Mesodermal cell (in vitro differentiated cells): ENCODE results near the gene CADM1.

Source experiments
- H3K27ac ChIP-seq: 2 replicates; pipeline ENCODE4 v1.7.0; 2013; ENCODE audit warnings: mild to moderate bottlenecking, low read depth, low read length, moderate library complexity; ENCODE audit not compliant: severe bottlenecking
- H3K36me3 ChIP-seq: 2 replicates; pipeline ENCODE4 v1.7.1; 2013; ENCODE audit warnings: mild to moderate bottlenecking, low read length, moderate library complexity; ENCODE audit not compliant: control insufficient read depth, insufficient read depth
- H3K4me1 ChIP-seq: one replicate; pipeline ENCODE4 v1.7.1; 2013; ENCODE audit warnings: mild to moderate bottlenecking, low read length; ENCODE audit not compliant: insufficient read depth, control insufficient read depth, poor library complexity, severe bottlenecking
- H3K4me3 ChIP-seq: 2 replicates; pipeline ENCODE4 v1.7.0; 2013; ENCODE audit warnings: low read length, control low read depth, mild to moderate bottlenecking; ENCODE audit not compliant: insufficient read depth, poor library complexity, severe bottlenecking; ENCODE audit errors: extremely low read depth
- H3K9me3 ChIP-seq: 2 replicates; pipeline ENCODE4 v1.7.1; 2013; ENCODE audit warnings: mild to moderate bottlenecking, low read length, moderate library complexity; ENCODE audit not compliant: control insufficient read depth
- WGBS, 2 experiments: methylation state at CpG; one replicate each; pipeline ENCODE4 v1.1.5; 2013; ENCODE audit warnings: missing lambda C conversion rate in 2 of 2; ENCODE audit not compliant: insufficient coverage in 2 of 2; 5-methylcytosine and 5-hydroxymethylcytosine counted together

CADM1 gene

DNA sequence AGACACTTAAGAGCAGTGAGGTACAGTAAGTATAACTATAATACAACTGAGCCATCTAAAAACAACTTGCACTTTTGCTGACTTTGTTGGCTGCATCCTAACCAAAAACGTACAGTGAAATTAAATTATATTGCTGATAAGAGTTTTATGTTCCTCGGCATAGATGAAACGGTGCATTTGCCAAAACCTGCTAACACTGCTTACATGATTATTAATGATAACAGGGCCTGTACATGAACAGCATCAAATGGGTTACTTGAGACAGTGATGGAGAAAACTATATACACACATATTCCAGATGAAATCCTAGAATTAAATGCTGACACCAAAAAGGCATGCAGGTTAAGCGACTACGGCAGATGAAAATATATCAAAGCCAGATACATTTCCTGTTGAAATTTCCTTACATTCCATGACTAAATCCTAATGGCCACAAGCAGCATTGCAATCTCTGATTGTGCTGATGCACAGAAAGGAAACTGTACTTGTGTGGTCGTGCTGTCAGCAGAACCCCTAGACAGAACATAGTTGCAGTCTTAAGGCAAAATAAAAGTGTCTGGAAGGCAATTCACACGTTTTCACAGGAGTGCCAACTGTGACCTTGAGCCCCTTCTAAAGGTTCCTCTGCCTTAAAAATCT, 143.9 kb downstream of the CADM1 start:
- no peaks in the 10 kb centered on the region for H3K9me3 ChIP-seq
- peaks cover 5% of the 10 kb centered on the region for H3K4me1 ChIP-seq
- H3K36me3 ChIP-seq = no peaks in the 10 kb centered on the region
- 83% methylated on average over 3 of the region's 7 CpGs; no CpG with 5 or more reads in 1 of the 2 experiments for WGBS, 2 experiments
- H3K27ac ChIP-seq = no peak overlapping the region
- no peak overlapping the region for H3K4me3 ChIP-seq

DNA sequence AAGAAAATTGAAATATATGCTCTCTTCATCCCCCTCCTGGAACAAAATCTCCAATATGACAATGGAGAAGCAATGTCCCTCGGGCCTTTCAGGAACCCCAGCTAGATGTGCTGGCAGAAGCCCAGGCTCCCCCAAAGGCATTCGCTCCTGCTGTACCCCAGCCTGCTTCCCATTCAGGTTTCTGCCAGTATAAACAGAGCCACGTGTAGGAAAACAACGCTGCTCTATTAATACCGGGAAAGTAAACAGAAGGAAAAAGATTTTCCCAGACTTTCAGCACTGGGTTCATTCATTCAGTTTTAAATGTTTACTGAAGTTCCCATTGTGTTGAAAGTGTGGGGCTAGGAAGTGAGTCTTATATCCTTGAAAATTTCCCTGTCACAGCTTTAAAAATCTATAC, 147.1 kb downstream of the CADM1 start:
- 85 to 100% methylated on average over 2 to 5 of the region's 5 CpGs for WGBS, 2 experiments
- H3K27ac ChIP-seq = no peak overlapping the region

DNA sequence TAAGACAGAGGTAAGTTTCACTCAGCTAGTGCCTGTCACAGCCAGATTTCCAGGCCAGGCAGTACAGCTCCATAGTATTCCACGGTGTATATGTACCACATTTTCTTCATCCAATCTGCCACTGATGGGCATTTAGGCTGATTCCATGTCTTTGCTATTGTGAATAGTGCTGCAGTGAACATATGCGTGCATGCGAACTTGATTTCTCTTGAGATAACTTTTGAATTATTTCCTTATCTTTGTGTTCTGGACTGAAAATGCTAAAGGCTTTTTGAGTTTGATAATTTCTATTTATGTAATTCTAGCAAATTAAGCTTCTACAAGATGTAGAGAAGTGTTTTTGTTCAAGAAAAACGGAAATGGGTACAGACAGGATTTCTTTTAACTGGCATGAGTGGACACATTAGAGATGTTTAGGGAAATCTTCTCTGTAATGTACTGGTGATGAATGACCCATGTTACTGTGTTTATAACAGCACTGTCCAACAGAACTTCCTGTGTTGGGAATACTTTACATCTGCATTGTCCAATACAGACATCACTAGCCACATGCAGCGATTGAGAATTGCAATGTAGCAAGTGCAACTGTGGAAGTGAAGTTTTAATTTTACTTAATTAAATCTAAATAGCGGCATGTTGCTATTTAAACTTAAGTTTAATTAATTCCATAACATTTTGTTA, 151.3 kb downstream of the CADM1 start:
- 92 to 100% methylated on average over 2 of the region's 6 CpGs for WGBS, 2 experiments

More for the DNA sequence above, 147.1 kb downstream of the CADM1 start:
- H3K4me1 ChIP-seq = peaks cover 7% of the 10 kb centered on the region
- H3K9me3 ChIP-seq = no peaks in the 10 kb centered on the region
- H3K36me3 ChIP-seq = no peaks in the 10 kb centered on the region
- H3K4me3 ChIP-seq = no peak overlapping the region

DNA sequence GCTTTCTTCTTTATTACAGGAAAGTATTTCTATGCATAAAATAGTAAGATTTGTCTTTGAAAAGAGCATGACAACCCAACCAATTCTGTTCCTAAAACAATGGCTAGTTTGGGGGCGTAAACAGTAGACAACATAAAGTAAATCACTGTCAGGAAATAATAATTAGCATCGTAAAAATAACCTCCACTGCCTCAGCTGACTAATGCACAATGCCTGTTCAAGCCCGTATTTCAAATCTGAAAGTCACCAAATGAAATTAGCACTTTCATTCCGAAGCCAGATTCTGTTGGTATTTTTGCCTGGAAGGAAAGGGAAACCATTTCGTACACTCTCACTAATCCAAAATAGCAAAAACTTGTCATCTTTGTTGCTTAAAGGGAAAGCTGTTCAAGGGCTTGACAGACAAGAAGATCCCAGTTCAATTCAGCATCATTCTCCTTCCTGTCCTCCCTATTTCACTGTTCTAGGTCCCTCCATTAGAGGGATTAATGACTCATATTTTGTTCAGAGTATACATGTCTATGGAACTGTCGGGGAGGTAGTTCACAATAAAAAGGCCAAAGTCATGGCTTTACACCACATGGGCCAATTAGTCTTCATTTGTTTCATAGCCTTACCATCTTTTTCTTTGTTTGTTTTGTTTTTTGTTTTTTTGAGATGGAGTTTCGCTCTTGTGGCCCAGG, 154.7 kb downstream of the CADM1 start:
- Histone ChIP-seq H3K9me3 (no peaks in the 10 kb centered on the region), H3K36me3 (no peaks in the 10 kb centered on the region), H3K4me1 (peaks cover 2% of the 10 kb centered on the region), H3K4me3 (no peak overlapping the region), H3K27ac (no peak overlapping the region)
- 84 to 95% methylated on average over 3 of the region's 7 CpGs for WGBS, 2 experiments

More for the DNA sequence above, 151.3 kb downstream of the CADM1 start:
- H3K9me3 ChIP-seq = no peaks in the 10 kb centered on the region
- no peaks in the 10 kb centered on the region for H3K36me3 ChIP-seq
- no peak overlapping the region for H3K4me3 ChIP-seq
- H3K27ac ChIP-seq = no peak overlapping the region
- H3K4me1 ChIP-seq = peaks cover 2% of the 10 kb centered on the region

DNA sequence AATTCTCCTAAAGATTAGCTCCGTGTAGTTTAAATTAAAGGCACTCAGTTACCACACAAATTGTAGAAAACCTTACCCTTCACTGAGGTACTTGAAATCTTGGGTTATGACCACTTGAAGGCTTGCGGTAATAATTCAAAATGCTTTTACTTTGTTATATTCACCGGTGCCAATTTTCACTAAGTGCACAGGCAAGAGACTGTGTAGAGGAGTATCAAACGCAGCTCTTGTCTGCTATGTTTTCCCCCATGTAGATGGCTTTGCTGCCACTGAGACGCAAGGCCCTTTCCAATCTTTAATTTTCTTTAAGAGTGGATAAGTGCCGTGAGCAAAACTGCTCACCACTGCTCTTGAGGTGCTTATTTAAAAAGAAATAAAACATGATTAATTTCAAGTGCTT, 155.8 kb downstream of the CADM1 start:
- 89 to 97% methylated on average over 3 to 5 of the region's 6 CpGs for WGBS, 2 experiments
- H3K9me3 ChIP-seq = no peaks in the 10 kb centered on the region
- no peak overlapping the region for H3K27ac ChIP-seq
- H3K36me3 ChIP-seq = no peaks in the 10 kb centered on the region
- H3K4me1 ChIP-seq = no peaks in the 10 kb centered on the region
- H3K4me3 ChIP-seq = no peak overlapping the region

DNA sequence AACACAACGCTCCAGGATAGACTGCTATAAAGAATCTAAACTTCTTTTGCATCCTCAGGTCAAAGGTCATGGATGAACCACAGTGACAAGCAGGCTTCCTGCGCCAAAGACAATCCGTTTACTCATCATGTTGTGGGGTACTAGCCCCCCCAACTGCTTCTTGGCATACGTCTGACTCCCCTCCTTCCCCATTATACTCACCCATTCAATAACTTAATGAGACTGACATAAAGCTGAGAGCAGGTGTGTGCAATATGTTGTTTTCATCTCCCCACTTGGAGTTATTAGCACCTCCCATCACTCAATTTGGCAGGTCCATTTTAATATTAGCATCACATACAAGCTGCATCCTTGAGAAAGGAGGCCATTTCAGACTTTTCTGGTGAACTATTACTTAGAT, 157.1 kb downstream of the CADM1 start:
- Histone ChIP-seq H3K9me3 (no peaks in the 10 kb centered on the region), H3K36me3 (no peaks in the 10 kb centered on the region), H3K27ac (no peak overlapping the region), H3K4me3 (no peak overlapping the region), H3K4me1 (no peaks in the 10 kb centered on the region)
- 92% methylated on average over 2 to 3 of the region's 4 CpGs for WGBS, 2 experiments

DNA sequence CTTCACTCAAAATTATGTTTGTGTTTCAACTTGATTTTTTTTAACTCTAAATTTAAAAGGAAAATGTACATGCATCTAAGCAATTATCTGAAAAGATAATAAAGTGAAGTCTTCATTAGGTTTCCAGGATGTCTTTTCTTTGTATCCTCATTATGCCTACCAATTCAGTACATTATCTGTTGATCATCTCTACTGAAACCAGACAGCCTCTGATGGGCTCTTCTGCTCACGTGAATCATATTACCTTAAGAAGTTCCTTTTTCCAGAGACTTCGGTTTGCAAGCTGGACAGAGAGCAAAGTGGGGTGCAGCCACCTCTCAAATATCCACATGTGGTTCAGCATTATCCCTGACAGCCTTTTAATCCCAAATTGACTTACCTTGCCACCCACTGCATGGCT, 158.4 kb downstream of the CADM1 start:
- H3K36me3 ChIP-seq = no peaks in the 10 kb centered on the region
- no peak overlapping the region for H3K27ac ChIP-seq
- H3K4me1 ChIP-seq = no peaks in the 10 kb centered on the region
- H3K4me3 ChIP-seq = no peak overlapping the region
- H3K9me3 ChIP-seq = no peaks in the 10 kb centered on the region
- WGBS, 2 experiments = 92% methylated on average over 2 of the region's 2 CpGs; no CpG with 5 or more reads in 1 of the 2 experiments

DNA sequence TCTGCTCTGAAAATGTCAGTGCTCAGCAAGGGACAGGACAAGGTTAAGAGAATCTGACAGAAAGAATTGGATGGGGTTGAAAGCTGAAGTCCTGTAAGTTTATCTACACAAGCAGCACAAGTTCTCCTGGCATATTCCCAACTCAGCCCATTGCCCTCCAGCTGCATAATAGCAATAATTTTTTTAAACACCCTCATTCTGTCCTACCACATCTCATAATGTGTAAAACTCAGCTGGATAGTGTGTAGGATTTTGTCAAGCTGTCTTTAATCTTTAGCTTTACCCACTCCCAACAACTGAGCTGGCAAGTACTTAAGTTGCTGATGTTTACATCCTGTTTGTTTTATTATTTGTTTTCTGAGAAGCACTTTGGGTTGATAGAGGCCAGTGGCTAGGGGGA, 158.9 kb downstream of the CADM1 start:
- no peaks in the 10 kb centered on the region for H3K4me1 ChIP-seq
- H3K27ac ChIP-seq = no peak overlapping the region
- H3K9me3 ChIP-seq = no peaks in the 10 kb centered on the region
- H3K36me3 ChIP-seq = no peaks in the 10 kb centered on the region
- no peak overlapping the region for H3K4me3 ChIP-seq

DNA sequence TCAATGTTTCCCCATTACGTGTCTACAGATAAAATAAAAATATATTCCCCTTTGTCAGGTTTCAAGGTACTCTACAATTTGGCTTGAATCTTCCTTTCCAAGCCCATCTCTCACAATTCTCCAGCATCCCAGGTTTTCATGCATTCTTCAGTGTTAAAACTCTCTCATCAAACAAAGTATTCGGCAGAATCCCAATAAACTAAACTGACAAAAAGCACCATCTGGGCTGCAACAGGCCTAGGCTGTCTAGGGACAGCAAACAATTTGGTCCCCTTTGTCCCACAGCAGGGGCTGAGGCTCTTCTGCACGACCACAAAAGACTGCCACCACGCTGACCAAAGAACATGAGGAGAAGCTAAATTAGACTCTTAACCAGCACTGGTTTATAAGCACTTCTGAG, 159.4 kb downstream of the CADM1 start:
- WGBS, 2 experiments = 67 to 75% methylated on average over 3 to 4 of the region's 4 CpGs
- Histone ChIP-seq H3K4me1 (no peaks in the 10 kb centered on the region), H3K27ac (no peak overlapping the region), H3K9me3 (no peaks in the 10 kb centered on the region), H3K4me3 (no peak overlapping the region), H3K36me3 (no peaks in the 10 kb centered on the region)

DNA sequence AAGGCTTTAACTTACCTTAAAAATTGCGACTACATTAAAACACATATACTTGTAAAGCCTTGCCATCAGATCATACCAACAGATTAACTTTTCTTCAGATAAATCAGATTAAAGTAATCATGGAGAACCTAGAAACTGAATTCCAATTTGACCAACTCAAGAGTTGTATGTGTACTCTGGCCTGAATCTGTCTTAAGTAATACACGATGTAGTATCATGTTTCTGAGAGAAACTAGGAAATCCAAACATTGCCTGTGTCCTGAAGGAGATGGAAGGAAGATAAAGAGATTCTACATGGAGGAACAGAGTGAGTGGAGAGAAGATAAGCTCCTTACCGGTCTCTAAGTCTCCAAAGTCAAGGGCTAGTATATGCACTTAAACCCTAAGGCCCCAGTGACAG, 162.1 kb downstream of the CADM1 start:
- H3K27ac ChIP-seq = no peak overlapping the region
- no peaks in the 10 kb centered on the region for H3K4me1 ChIP-seq
- 97 to 100% methylated on average over 2 to 3 of the region's 3 CpGs for WGBS, 2 experiments
- no peaks in the 10 kb centered on the region for H3K36me3 ChIP-seq
- no peak overlapping the region for H3K4me3 ChIP-seq
- no peaks in the 10 kb centered on the region for H3K9me3 ChIP-seq

DNA sequence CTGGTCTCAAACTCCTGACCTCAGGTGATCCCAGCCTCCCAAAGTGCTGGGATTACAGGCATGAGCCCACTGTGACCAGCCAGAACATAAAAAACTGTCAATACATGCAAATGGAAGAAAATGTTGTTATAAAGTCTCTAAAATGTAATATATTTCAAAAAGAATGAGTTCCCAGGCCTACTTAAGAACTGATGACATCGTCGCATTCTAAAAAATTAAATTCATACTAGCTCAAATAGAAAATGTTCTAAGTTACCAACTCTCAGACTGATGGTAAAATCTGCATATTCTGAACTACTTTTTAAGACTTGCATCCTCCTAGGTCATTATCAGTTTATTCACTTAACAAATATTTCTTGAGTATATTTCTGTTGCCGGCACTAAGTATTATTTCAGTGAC, 163.3 kb downstream of the CADM1 start:
- WGBS, 2 experiments = 100% methylated on average over 2 of the region's 3 CpGs; no CpG with 5 or more reads in 1 of the 2 experiments
- H3K27ac ChIP-seq = no peak overlapping the region
- H3K9me3 ChIP-seq = no peaks in the 10 kb centered on the region
- no peak overlapping the region for H3K4me3 ChIP-seq
- H3K4me1 ChIP-seq = no peaks in the 10 kb centered on the region
- no peaks in the 10 kb centered on the region for H3K36me3 ChIP-seq
